Fibroblast of skin of scalp (primary cell): ENCODE data around the gene TCERG1.

Experiments
- DNase-seq: peaks from one replicate; pipeline ENCODE4 v3.0.0-alpha.2; 2013

Gene TCERG1

GRCh38 chr5:146458894-146459293 lies 11.8 kb downstream of the TCERG1 start:
- no peak for DNase-seq

- DNase-seq = no peak
These were observed 14.2 kb downstream of the TCERG1 start for GRCh38 chr5:146461319-146461718.

- no peak for DNase-seq
These were observed 16.3 kb downstream of the TCERG1 start for GRCh38 chr5:146463446-146463845.

GRCh38 chr5:146466521-146467349 lies 19.6 kb downstream of the TCERG1 start:
- DNase-seq = no peak

GRCh38 chr5:146467760-146468159 lies 20.6 kb downstream of the TCERG1 start:
- no peak for DNase-seq

- DNase-seq = no peak
These were observed 26.9 kb downstream of the TCERG1 start for GRCh38 chr5:146474065-146474464.

GRCh38 chr5:146475190-146475780 lies 28.2 kb downstream of the TCERG1 start:
- no peak for DNase-seq

GRCh38 chr5:146475906-146476305 lies 28.8 kb downstream of the TCERG1 start:
- DNase-seq = no peak

- DNase-seq = no peak
These were observed 35.6 kb downstream of the TCERG1 start for GRCh38 chr5:146482775-146483174.

GRCh38 chr5:146484714-146485391 lies 37.7 kb downstream of the TCERG1 start:
- DNase-seq = no peak

- peak; percentile 17 for DNase-seq
These were observed 43.1 kb downstream of the TCERG1 start for GRCh38 chr5:146490089-146490843.

- DNase-seq = no peak
These were observed 47.5 kb downstream of the TCERG1 start for GRCh38 chr5:146494656-146495055.

- DNase-seq = no peak
These were observed 52.5 kb downstream of the TCERG1 start for GRCh38 chr5:146499680-146500079.

- DNase-seq = no peak
These were observed 60.3 kb downstream of the TCERG1 start for GRCh38 chr5:146507428-146507827.

GRCh38 chr5:146510559-146511125 lies 63.5 kb downstream of the TCERG1 start:
- DNase-seq = peak; percentile 9

GRCh38 chr5:146513462-146513861 lies 66.3 kb downstream of the TCERG1 start:
- DNase-seq = no peak

GRCh38 chr5:146514575-146514974 lies 67.4 kb downstream of the TCERG1 start:
- DNase-seq = no peak

GRCh38 chr5:146515473-146516150 lies 68.5 kb downstream of the TCERG1 start:
- DNase-seq = no peak

GRCh38 chr5:146516151-146516475 lies 69.0 kb downstream of the TCERG1 start, which contains the start of gene GPR151:
TSS of gene GPR151 (minus strand) at chr5:146516190. CDS start at chr5:146516113, 77 bp downstream.
- DNase-seq = no peak

- no peak for DNase-seq
These were observed 72.4 kb downstream of the TCERG1 start for GRCh38 chr5:146519554-146519953.

- DNase-seq = no peak
These were observed 73.6 kb downstream of the TCERG1 start for GRCh38 chr5:146520731-146521130.
